Thyroid gland (tissue), 4 donors: ENCODE measurements around the gene XPC.
A peak's percentile ranks its signal among the peaks of the same experiment; 100 is the strongest.

Source experiments
- CTCF ChIP-seq, 6 experiments: fragments of 200-600 bp in 3 of 6; fragments of 450-650 bp in 3 of 6; sonication (generic) in 3 of 6; IDR thresholded peaks; one replicate each; pipeline ENCODE4 v1.5.1; 2016 to 2019; ENCODE audit warnings: antibody characterized with exemption in 6 of 6, mild to moderate bottlenecking in 2 of 6, inconsistent platforms in 1 of 6, moderate library complexity in 1 of 6
- POLR2A ChIP-seq, 2 donors: fragments of 450-650 bp; IDR thresholded peaks; one replicate each; pipeline ENCODE4 v1.6.1; 2017; ENCODE audit warnings: antibody characterized with exemption in 2 of 2, mild to moderate bottlenecking in 2 of 2, moderate library complexity in 1 of 2

- peak in 1 of 6 experiments; percentile 9 for TF ChIP-seq CTCF (IDR thresholded peaks at IDR 0.05)
- peak; percentile 30 to 86 for TF ChIP-seq POLR2A (IDR thresholded peaks at IDR 0.05)
These were observed 53.7 kb downstream of the XPC start, which contains the start of the genes CHCHD4 and TMEM43 for GRCh38 chr3:14124615-14125192.
